AG09319 (cell line): ENCODE data around the gene PRR5L.
"Not testable (repeated sequence)": the region's sequence is repeated elsewhere in the genome, so short reads cannot be mapped to it uniquely, and the experiment has no call there.

Experiments used
- DNase-seq: peaks from one replicate; pipeline ENCODE4 v3.0.0-alpha.2; 2010; ENCODE audit warnings: low read depth; ENCODE audit errors: extremely low read depth
- CTCF ChIP-seq: IDR thresholded peaks from 2 replicates; pipeline ENCODE4 v1.5.1; 2011; ENCODE audit warnings: low read depth, mild to moderate bottlenecking, inconsistent platforms, low read length, moderate library complexity

PRR5L gene

DNA sequence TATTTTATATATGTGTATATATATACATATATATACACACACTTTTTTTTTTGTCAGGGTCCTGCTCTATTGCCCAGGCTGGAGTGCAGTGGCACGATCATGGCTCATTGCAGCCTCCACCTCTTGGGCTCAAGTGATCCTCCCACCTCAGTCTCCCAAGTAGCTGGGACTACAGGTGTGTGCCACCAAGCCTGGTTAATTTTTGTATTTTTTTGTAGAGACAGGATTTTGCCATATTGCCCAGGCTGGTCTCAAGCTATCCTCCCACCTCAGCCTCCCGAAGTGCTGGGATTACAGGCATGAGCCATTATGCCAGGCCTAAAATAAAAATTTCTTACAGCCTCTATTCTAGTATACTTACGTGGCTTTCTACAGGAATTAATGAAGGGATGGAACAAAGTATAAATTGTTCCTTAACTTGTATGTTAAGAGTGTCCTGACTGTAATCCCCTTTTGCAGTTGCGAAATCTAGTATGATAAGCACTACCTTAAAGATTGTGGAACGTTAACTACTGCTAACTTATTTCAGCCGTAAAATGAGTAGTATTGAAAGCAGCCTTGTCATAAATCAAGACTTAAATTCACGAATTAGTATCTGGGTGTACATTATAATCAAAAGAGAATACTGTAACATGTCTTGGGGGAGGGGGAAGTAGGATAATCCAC is 211.9 kb downstream of the PRR5L start:
- DNase-seq = no peak
- TF ChIP-seq CTCF = no peak

DNA sequence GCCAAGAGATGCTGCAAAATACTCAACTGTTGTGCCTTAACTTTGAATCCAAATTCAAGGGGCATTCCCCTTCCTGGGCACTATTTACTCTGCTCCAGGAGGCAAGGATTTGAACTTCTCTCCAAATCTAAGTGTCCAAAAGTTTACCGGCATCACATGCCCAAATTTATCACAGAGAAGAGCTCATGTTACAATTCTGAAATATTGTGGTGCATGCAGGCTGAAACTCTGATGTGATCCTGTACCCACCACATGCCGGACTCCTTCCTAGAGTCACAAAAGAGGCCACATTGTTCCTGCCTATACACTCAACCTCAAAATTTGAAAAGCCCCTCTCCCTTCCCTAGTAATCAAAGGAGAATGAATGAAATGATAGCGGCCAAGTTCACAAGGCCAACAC is 212.7 kb downstream of the PRR5L start:
- DNase-seq = no peak
- no peak for TF ChIP-seq CTCF

- TF ChIP-seq CTCF = no peak
- DNase-seq = no peak
These were observed 213.1 kb downstream of the PRR5L start for GRCh38 chr11:36509201-36509639.

GRCh38 chr11:36509694-36510593 is 213.9 kb downstream of the PRR5L start, which contains the start of gene TRAF6:
TSS of gene TRAF6 (minus strand) at chr11:36510272. CDS start at chr11:36501515, 8,757 bp downstream.
- peak; percentile 54 for DNase-seq
- peak; percentile 82 for TF ChIP-seq CTCF

DNA sequence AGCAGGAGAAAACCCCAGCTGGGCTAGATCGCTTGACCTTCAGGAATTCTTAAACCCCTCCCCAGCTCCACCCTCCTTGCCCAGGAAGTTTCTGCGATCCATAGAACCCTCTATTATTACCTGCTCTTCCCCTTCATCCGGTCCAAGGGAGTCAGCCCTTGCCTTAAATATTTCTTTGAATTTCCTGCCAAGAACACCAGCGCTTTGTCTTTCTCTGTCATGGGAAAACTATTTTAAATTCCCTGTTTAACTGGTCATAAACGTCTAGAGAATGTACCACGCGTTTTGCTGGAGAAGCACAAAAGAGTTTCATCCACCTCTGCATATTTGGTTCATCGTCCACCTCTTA is 214.5 kb downstream of the PRR5L start:
- no peak for DNase-seq
- no peak for TF ChIP-seq CTCF

- not testable (repeated sequence) for DNase-seq
These were observed 215.0 kb downstream of the PRR5L start for GRCh38 chr11:36511062-36511461.

- DNase-seq = no peak
- TF ChIP-seq CTCF = no peak
These were observed 215.9 kb downstream of the PRR5L start for GRCh38 chr11:36512016-36512415.
